Memory B cell (primary cell): ENCODE data around the gene TGM5.
A peak's percentile ranks its signal among the peaks of the same experiment; 100 is the strongest.
"Not testable (repeated sequence)": the region's sequence is repeated elsewhere in the genome, so short reads cannot be mapped to it uniquely, and the experiment has no call there.

Experiments
- ATAC-seq: fragments of 150-1000 bp; cut with Tn5 transposase; 2 replicates; pipeline ENCODE4 v1.10.0; 2021; ENCODE audit warnings: low read depth, mild to moderate bottlenecking, moderate library complexity
- DNase-seq, 2 donors: peaks; one replicate each; pipeline ENCODE4 v3.0.0; 2022; ENCODE audit warnings: low spot score in 2 of 2
- H3K27ac Mint-ChIP-seq: one replicate; pipeline ENCODE4 v1.8.0; 2022; ENCODE audit warnings: mild to moderate bottlenecking, moderate library complexity, mixed read lengths
- H3K27me3 Mint-ChIP-seq: one replicate; pipeline ENCODE4 v1.8.0; 2022; ENCODE audit warnings: mixed read lengths
- H3K36me3 Mint-ChIP-seq: one replicate; pipeline ENCODE4 v1.8.0; 2022; ENCODE audit warnings: mild to moderate bottlenecking, mixed read lengths
- H3K4me1 Mint-ChIP-seq: one replicate; pipeline ENCODE4 v1.8.0; 2022; ENCODE audit warnings: mixed read lengths
- H3K4me3 Mint-ChIP-seq: one replicate; pipeline ENCODE4 v1.8.0; 2022; ENCODE audit warnings: mild to moderate bottlenecking, moderate library complexity, mixed read lengths
- H3K9me3 Mint-ChIP-seq: one replicate; pipeline ENCODE4 v1.8.0; 2022; ENCODE audit warnings: mixed read lengths

The TGM5 gene

GRCh38 chr15:43226436-43227305, 40.1 kb downstream of the TGM5 start:
- no peak for ATAC-seq
- no peaks in the 10 kb centered on the region for H3K36me3 Mint-ChIP-seq
- H3K27me3 Mint-ChIP-seq = no peaks in the 10 kb centered on the region
- no peaks in the 10 kb centered on the region for H3K9me3 Mint-ChIP-seq
- no peak overlapping the region for H3K27ac Mint-ChIP-seq
- no peak for DNase-seq
- peaks cover 6% of the 10 kb centered on the region for H3K4me1 Mint-ChIP-seq
- no peak overlapping the region for H3K4me3 Mint-ChIP-seq

DNA sequence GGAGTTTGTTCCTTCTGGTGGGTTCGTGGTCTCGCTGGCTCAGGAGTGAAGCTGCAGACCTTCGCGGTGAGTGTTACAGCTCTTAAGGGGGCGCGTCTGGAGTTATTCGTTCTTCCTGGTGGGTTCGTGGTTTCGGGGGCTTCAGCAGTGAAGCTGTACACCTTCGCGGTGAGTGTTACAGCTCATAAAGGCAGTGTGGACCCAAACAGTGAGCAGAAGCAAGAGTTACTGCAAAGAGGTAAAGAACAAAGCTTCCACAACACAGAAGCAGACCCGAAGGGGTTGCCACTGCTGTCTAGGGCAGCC, 40.8 kb downstream of the TGM5 start:
- H3K4me3 Mint-ChIP-seq, ATAC-seq, H3K4me1 Mint-ChIP-seq, DNase-seq, H3K9me3 Mint-ChIP-seq, H3K36me3 Mint-ChIP-seq, H3K27me3 Mint-ChIP-seq, H3K27ac Mint-ChIP-seq: not testable (repeated sequence)

- H3K36me3 Mint-ChIP-seq = no peaks in the 10 kb centered on the region
- H3K9me3 Mint-ChIP-seq = no peaks in the 10 kb centered on the region
- DNase-seq (peak; percentile 47 to 76), ATAC-seq (peak; percentile 98)
- H3K27me3 Mint-ChIP-seq = peaks cover 3% of the 10 kb centered on the region
- H3K4me3 Mint-ChIP-seq = no peak overlapping the region
- no peak overlapping the region for H3K27ac Mint-ChIP-seq
- peaks cover 6% of the 10 kb centered on the region for H3K4me1 Mint-ChIP-seq
Measured at GRCh38 chr15:43225201-43225949, 41.4 kb downstream of the TGM5 start.

DNA sequence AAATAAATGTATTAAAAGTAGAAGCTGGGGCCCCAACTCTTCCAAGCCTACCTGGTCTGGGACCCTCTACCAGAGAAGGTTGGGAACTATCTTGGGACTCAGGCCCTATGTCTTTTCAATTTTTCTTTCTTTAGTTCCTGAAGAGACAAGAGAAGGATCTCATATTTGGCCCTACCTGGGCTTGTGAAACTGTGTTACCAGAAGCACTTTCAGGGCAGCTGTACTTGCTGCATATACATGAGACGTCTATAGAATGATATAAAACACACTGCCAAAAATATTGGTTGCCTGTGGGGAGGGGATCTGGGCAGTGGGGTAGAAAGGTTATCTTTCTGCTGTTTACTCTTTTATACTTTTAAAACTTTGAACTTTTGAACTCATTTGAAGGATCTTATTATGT, 45.3 kb downstream of the TGM5 start:
- Mint-ChIP-seq H3K36me3 (no peaks in the 10 kb centered on the region), H3K27me3 (peaks cover 5% of the 10 kb centered on the region), H3K9me3 (peaks cover 2% of the 10 kb centered on the region), H3K27ac (peak overlapping the region; percentile 41), H3K4me3 (no peak overlapping the region), H3K4me1 (peaks cover 6% of the 10 kb centered on the region)
- no peak for ATAC-seq
- DNase-seq = no peak

GRCh38 chr15:43220991-43221403, 45.7 kb downstream of the TGM5 start, which contains the start of gene EPB42:
TSS of gene EPB42 (minus strand) at chr15:43221018. CDS start at chr15:43220825, 193 bp downstream.
- DNase-seq (no peak), ATAC-seq (no peak)
- Mint-ChIP-seq H3K4me1 (peaks cover 6% of the 10 kb centered on the region), H3K27me3 (peaks cover 5% of the 10 kb centered on the region), H3K36me3 (no peaks in the 10 kb centered on the region), H3K27ac (peak within 1 kb of the TSS; percentile 41), H3K4me3 (no peak within 1 kb of the TSS), H3K9me3 (peaks cover 2% of the 10 kb centered on the region)

DNA sequence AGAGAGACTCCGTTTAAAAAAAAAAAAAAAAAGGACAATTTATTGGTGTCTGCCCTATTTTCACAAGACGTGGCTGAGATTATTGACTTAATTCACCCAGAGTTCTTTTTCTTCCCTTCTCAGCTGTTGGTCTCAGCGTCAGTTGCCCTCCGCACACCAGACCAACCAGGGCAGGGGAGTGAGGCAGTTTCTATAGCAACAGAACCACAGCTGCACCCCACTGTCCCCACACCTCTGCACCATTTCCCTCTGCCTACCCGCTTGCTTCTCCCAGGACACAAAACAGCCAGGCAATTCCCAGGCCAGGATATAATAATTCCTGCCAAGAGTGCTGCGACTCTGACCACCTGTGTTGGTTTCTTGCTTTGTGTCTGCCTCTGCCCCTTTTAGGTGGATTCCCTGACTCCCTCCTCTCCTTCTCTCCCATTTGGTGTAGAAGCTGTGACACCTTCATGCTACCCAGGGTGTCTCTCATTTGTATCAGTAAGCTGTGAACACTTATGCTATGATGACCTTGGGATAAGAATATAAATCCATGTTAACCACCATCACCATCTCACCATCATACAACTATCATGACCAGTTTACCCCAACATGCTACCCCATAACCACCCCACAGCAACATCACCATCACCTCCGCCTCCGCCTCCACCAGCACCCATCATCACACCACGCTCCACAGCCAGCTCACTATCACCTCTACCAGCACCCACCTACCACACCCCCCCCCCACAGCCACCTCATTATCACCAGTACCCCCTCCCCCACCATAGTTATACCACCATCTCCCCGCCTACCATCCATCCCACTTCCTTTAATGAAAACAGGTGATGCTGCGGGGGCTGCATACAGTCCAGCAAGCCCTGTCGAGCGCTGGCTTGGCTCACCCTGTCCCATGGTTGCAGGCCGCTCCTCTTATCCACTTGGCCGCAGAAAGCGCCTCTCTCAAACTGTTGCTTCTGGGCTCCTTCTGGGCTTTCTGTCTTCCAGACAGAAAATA, 46.5 kb downstream of the TGM5 start:
- no peak for ATAC-seq
- peaks cover 5% of the 10 kb centered on the region for H3K27me3 Mint-ChIP-seq
- no peaks in the 10 kb centered on the region for H3K4me1 Mint-ChIP-seq
- no peaks in the 10 kb centered on the region for H3K36me3 Mint-ChIP-seq
- no peak for DNase-seq
- peaks cover 2% of the 10 kb centered on the region for H3K9me3 Mint-ChIP-seq
- H3K4me3 Mint-ChIP-seq = no peak overlapping the region
- no peak overlapping the region for H3K27ac Mint-ChIP-seq

- ATAC-seq = no peak
- no peaks in the 10 kb centered on the region for H3K4me1 Mint-ChIP-seq
- no peak overlapping the region for H3K27ac Mint-ChIP-seq
- no peak overlapping the region for H3K4me3 Mint-ChIP-seq
- DNase-seq = no peak
- peaks cover 5% of the 10 kb centered on the region for H3K27me3 Mint-ChIP-seq
- peaks cover 2% of the 10 kb centered on the region for H3K9me3 Mint-ChIP-seq
- no peaks in the 10 kb centered on the region for H3K36me3 Mint-ChIP-seq
Measured at GRCh38 chr15:43218908-43219706, 47.6 kb downstream of the TGM5 start.

DNA sequence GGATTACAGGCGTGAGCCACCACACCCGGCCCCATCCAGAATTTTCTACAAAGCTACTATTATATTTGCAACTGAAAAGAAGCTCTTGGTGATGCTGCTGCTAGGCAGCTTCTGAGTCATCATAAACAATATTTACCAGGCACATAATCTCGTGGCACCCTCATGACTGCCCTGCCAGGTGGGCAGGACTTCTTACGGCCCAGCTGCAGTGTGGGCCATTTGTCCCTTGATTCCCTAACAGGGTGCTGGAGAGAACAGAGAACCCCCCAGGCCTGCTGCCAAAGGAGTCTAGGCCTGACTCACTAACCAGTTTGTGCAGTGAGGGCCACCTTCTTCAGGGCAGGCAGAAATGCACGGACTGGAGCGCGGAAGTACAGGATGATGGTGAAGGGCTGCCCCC, 50.8 kb downstream of the TGM5 start:
- Mint-ChIP-seq H3K27ac (no peak overlapping the region), H3K9me3 (peaks cover 2% of the 10 kb centered on the region), H3K4me3 (no peak overlapping the region), H3K36me3 (no peaks in the 10 kb centered on the region), H3K4me1 (no peaks in the 10 kb centered on the region), H3K27me3 (peaks cover 5% of the 10 kb centered on the region)
- DNase-seq = no peak
- no peak for ATAC-seq

GRCh38 chr15:43214592-43215295, 52.0 kb downstream of the TGM5 start:
- DNase-seq (no peak), ATAC-seq (no peak)
- Mint-ChIP-seq H3K27me3 (peaks cover 5% of the 10 kb centered on the region), H3K4me3 (no peak overlapping the region), H3K9me3 (peaks cover 2% of the 10 kb centered on the region), H3K27ac (no peak overlapping the region), H3K36me3 (no peaks in the 10 kb centered on the region), H3K4me1 (no peaks in the 10 kb centered on the region)

DNA sequence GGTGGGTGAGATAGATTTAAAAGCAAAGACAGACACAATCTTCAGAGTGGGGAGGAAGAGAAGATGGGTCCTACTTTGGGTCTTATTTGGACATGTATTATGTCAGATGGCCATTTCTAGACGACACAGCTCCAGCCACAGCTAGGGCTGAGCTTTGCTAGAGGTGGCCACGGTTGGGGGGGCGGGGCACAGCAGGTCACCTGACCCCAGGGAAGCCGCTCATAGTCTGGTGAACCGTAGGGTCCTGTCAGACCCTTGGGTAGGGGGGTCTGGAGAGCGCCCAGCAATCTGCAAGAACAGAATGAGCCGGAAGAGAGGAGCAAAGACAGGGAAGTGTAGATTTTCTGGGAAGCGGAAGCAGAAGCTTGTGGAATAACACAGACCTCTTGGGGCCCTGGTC, 52.6 kb downstream of the TGM5 start:
- H3K36me3 Mint-ChIP-seq = no peaks in the 10 kb centered on the region
- ATAC-seq (no peak), DNase-seq (no peak)
- no peaks in the 10 kb centered on the region for H3K4me1 Mint-ChIP-seq
- no peak overlapping the region for H3K27ac Mint-ChIP-seq
- no peak overlapping the region for H3K4me3 Mint-ChIP-seq
- peaks cover 5% of the 10 kb centered on the region for H3K27me3 Mint-ChIP-seq
- peaks cover 2% of the 10 kb centered on the region for H3K9me3 Mint-ChIP-seq

- ATAC-seq (no peak), DNase-seq (no peak)
- Mint-ChIP-seq H3K36me3 (no peaks in the 10 kb centered on the region), H3K4me3 (no peak overlapping the region), H3K9me3 (peaks cover 2% of the 10 kb centered on the region), H3K27ac (no peak overlapping the region), H3K4me1 (no peaks in the 10 kb centered on the region), H3K27me3 (peaks cover 10% of the 10 kb centered on the region)
Measured at GRCh38 chr15:43213466-43213865, 53.3 kb downstream of the TGM5 start.

- Mint-ChIP-seq H3K27ac (no peak overlapping the region), H3K9me3 (peaks cover 2% of the 10 kb centered on the region), H3K4me1 (no peaks in the 10 kb centered on the region), H3K36me3 (no peaks in the 10 kb centered on the region), H3K4me3 (no peak overlapping the region), H3K27me3 (peaks cover 12% of the 10 kb centered on the region)
- no peak for ATAC-seq
- DNase-seq = no peak
Measured at GRCh38 chr15:43212951-43213350, 53.8 kb downstream of the TGM5 start.

DNA sequence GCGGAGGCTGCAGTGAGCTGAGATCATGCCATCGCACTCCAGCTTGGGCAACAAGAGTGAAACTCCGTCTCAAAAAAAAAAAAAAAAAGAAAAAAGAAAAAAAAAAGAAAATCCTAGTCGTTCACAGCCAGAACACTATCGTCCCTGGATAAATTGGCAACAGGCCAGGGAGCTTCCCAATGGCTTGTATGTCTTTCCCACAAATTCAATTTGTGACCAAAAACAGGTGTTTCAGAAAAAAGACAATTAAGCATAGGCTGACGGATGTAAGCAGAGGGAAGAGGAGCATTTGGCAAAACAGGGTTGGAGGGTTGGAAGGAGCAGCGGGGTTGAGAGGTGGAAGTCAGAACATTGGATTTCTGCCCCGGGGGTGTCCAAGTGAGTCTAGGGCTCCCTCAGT, 54.4 kb downstream of the TGM5 start:
- Mint-ChIP-seq H3K4me3 (no peak overlapping the region), H3K9me3 (peaks cover 2% of the 10 kb centered on the region), H3K27me3 (peaks cover 15% of the 10 kb centered on the region), H3K4me1 (no peaks in the 10 kb centered on the region), H3K27ac (no peak overlapping the region), H3K36me3 (no peaks in the 10 kb centered on the region)
- DNase-seq (no peak), ATAC-seq (no peak)
